AG09309 (cell line): ENCODE data around the gene FYN.
"Not testable (repeated sequence)": the region's sequence is repeated elsewhere in the genome, so short reads cannot be mapped to it uniquely, and the experiment has no call there.

Source experiments
- DNase-seq: peaks from one replicate; pipeline ENCODE4 v3.0.0-alpha.2; 2010; ENCODE audit warnings: low read depth
- H3K4me3 ChIP-seq: 2 replicates; pipeline ENCODE4 v1.5.1; 2011; ENCODE audit warnings: mild to moderate bottlenecking, low read depth, low read length, moderate library complexity; ENCODE audit not compliant: control insufficient read depth
- CTCF ChIP-seq: IDR thresholded peaks from 2 replicates; pipeline ENCODE4 v1.5.1; 2011; ENCODE audit warnings: mild to moderate bottlenecking, low read depth, low read length, inconsistent platforms; ENCODE audit not compliant: insufficient read depth, control insufficient read depth; ENCODE audit errors: missing control alignments

Gene FYN

GRCh38 chr6:111914617-111915016 lies 41.4 kb upstream of the FYN start:
- no peak for DNase-seq
- TF ChIP-seq CTCF = no peak
- H3K4me3 ChIP-seq = no peak overlapping the region

- DNase-seq = no peak
- no peak overlapping the region for H3K4me3 ChIP-seq
- TF ChIP-seq CTCF = no peak
These were observed 39.7 kb upstream of the FYN start for GRCh38 chr6:111912904-111913303.

- DNase-seq = no peak
- H3K4me3 ChIP-seq = no peak overlapping the region
- no peak for TF ChIP-seq CTCF
These were observed 38.2 kb upstream of the FYN start for GRCh38 chr6:111911428-111911827.

- no peak overlapping the region for H3K4me3 ChIP-seq
- no peak for DNase-seq
These were observed 36.0 kb upstream of the FYN start for GRCh38 chr6:111909238-111909637.

GRCh38 chr6:111908365-111908764 lies 35.1 kb upstream of the FYN start:
- DNase-seq, H3K4me3 ChIP-seq: not testable (repeated sequence)

More at GRCh38 chr6:111909238-111909637, 36.0 kb upstream of the FYN start:
- TF ChIP-seq CTCF = no peak

- no peak overlapping the region for H3K4me3 ChIP-seq
- TF ChIP-seq CTCF = no peak
- no peak for DNase-seq
These were observed 27.5 kb upstream of the FYN start for GRCh38 chr6:111900735-111901134.

GRCh38 chr6:111899531-111899930 lies 26.3 kb upstream of the FYN start:
- no peak overlapping the region for H3K4me3 ChIP-seq
- no peak for TF ChIP-seq CTCF
- no peak for DNase-seq
